C4-2B (cell line): ENCODE results near the gene POLR1F.

Source experiments
- H3K27ac ChIP-seq: fragments of 450-650 bp; 2 replicates; pipeline ENCODE4 v1.5.1; 2017
- ZFX ChIP-seq: fragments of 450-650 bp; IDR thresholded peaks from 2 replicates; pipeline ENCODE4 v1.6.1; 2017
- TF ChIP-seq, protein P1 (sequence below): fragments of 450-650 bp; conservative IDR thresholded peaks from 2 replicates; pipeline ENCODE4 v1.5.1; 2017; ENCODE audit warnings: mild to moderate bottlenecking

POLR1F gene, protein sequence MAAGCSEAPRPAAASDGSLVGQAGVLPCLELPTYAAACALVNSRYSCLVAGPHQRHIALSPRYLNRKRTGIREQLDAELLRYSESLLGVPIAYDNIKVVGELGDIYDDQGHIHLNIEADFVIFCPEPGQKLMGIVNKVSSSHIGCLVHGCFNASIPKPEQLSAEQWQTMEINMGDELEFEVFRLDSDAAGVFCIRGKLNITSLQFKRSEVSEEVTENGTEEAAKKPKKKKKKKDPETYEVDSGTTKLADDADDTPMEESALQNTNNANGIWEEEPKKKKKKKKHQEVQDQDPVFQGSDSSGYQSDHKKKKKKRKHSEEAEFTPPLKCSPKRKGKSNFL

DNA sequence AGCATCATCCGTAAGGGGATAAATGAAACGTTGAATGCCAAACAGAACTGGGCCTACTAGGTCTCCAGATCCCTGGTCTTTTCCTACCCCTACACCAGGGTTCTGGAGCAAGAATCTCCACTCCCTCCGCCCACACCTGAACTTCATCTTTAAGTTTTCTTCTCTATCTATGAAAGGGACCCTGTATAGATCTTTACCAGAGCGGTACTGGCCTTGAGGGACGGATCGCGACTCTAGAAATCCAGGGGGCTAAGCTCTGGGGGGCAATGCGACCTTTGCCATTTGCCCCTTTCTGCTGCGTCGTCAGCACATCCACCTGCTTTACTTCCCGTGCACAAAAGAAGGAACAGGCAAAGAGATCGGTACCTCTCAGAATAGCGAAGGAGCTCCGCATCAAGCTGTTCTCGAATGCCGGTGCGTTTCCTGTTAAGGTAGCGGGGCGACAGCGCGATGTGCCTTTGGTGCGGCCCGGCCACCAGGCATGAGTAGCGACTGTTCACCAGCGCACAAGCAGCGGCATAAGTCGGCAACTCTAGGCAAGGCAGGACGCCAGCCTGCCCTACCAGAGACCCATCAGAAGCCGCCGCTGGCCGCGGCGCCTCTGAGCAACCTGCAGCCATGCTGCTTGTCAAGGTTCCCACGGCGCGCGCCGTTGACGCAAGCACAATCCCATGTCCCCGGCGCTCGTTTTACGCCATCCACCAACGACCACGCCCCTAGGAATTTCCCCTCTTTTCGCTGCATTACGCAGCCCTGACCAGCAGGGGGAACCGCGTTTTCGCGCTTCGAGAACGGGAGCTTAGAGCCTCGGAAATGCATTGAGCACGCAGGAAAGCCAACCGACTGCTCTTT is at the start of gene POLR1F:
Gene POLR1F (minus strand): TSS at position 641 of the 852 bp plus-strand sequence. CDS start 21 bp downstream, at position 620.
- peak within 1 kb of the TSS; percentile 75 for H3K27ac ChIP-seq

DNA sequence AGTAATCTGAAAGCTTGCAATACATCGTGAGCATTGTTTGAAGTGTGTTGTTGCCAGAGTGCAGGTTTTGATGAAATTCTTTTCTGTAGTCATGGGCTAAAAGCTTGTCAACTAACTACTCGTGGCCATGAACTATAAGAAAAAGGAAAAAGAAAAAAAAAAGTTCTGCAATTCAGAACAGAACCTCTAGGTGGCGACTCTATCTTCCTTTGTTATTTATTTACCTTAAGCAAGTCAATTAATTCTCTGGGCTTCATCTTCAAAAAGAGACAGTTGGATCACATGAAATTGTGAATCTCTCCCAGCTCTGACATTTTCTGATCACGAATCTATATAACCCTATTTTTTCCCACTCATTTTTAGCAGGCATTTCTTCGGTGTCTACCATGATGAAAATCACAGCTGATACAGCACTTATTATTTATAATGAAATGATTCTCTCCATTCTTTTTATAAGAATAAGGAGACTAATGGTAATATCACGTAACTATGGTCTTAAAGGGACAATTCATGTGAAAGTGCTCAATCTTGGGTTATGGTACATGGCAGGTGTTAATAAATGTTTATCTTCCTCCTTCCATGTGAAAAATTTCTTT is 45.8 kb upstream of the POLR1F start:
- TF ChIP-seq ZFX, result no peak
- TF ChIP-seq, protein P1, sequence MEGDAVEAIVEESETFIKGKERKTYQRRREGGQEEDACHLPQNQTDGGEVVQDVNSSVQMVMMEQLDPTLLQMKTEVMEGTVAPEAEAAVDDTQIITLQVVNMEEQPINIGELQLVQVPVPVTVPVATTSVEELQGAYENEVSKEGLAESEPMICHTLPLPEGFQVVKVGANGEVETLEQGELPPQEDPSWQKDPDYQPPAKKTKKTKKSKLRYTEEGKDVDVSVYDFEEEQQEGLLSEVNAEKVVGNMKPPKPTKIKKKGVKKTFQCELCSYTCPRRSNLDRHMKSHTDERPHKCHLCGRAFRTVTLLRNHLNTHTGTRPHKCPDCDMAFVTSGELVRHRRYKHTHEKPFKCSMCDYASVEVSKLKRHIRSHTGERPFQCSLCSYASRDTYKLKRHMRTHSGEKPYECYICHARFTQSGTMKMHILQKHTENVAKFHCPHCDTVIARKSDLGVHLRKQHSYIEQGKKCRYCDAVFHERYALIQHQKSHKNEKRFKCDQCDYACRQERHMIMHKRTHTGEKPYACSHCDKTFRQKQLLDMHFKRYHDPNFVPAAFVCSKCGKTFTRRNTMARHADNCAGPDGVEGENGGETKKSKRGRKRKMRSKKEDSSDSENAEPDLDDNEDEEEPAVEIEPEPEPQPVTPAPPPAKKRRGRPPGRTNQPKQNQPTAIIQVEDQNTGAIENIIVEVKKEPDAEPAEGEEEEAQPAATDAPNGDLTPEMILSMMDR, result peak; percentile 85
- no peak overlapping the region for H3K27ac ChIP-seq

More for the DNA sequence above, at the start of gene POLR1F:
- TF ChIP-seq ZFX, result peak; percentile 20
- TF ChIP-seq, protein P1, result peak; percentile 91

DNA sequence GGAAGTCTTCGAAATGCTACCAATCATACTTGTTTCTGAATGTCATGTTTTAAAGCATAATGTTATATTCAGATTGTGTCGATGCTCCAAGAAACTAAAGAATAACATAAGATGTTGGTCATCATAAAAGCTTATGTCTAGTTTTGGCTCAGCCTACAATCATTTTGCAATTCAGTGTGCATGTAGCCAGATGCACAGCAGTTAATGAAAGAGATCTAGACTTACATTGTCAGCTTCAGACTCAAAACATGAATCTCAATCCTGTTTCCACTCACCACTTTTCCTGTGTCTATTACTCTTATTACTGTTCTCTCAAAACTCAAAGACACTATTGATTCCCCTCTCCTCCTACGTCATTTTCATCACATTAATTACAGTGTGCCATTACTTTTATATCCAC is 43.2 kb upstream of the POLR1F start:
- TF ChIP-seq, protein P1, result no peak
- TF ChIP-seq ZFX, result no peak
- H3K27ac ChIP-seq, result no peak overlapping the region

DNA sequence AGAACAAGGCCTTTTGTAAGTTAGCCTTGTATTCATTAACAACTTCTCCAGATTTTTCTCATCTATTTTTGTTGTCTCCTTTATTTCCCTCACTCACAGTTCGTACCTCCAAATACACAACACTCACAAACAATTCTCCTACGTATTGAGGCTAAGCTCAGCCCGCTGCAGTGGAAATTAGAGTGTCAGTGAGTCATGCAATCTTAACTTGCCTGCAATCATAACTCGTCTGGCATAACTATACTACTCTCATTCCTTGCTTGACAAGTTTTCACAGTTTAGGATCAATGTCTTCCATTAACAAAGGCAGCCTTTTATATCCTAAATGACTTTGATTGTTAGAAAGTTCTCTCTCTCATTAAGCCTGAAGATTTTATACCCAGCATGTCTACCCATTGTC is 40.8 kb upstream of the POLR1F start:
- H3K27ac ChIP-seq, result no peak overlapping the region
- no peak for TF ChIP-seq ZFX
- TF ChIP-seq, protein P1, result no peak

DNA sequence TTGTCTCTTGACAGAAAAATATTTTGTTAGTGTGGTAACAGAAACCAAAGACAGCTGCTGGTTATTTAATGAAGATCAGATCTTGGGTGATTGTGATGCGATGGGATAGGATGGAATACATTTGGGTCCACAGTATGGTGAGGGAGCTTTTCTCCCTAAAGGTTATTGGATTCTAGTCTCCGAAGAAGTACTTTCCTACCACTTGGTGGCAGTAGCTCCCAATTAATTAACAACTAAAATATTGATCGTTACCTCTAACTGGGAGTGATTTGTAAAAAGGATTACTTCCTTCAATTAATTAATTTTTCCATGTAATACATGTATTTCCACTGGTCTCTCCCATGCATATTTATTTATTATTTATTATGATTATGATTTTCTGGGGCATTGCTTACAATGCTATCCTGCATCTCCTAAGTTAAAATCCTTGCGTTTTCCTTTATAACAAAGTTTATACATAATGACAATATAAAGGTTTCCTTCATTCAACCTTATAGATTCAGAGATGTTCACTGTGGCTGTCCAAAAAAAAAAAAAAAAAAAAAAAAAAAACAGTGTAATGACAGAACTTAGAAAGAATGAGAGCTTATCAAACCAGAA is 39.0 kb upstream of the POLR1F start:
- no peak overlapping the region for H3K27ac ChIP-seq
- TF ChIP-seq, protein P1, result peak; percentile 78
- TF ChIP-seq ZFX, result no peak

DNA sequence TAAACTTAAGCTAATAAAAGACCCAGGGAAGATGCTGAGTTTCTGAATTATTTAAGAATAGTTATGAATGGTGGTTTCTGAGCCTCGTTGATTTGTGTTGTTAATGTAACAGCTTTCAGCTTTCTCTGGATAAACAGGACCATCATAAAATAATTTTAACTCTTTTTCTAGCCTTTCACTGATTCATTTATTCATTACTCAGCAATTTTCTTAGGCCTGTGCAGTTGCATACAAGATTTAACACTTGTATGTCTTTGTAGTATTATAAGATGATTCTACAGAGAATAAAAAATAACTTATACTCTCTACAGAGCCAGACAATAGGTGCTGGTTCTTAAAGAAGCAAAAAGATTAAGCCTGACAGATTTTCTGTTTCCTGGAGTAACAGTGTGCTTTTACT is 35.2 kb upstream of the POLR1F start:
- H3K27ac ChIP-seq, result no peak overlapping the region
- TF ChIP-seq, protein P1, result no peak
